ENCODE results near the gene ZNF318.

The ZNF318 gene

DNA sequence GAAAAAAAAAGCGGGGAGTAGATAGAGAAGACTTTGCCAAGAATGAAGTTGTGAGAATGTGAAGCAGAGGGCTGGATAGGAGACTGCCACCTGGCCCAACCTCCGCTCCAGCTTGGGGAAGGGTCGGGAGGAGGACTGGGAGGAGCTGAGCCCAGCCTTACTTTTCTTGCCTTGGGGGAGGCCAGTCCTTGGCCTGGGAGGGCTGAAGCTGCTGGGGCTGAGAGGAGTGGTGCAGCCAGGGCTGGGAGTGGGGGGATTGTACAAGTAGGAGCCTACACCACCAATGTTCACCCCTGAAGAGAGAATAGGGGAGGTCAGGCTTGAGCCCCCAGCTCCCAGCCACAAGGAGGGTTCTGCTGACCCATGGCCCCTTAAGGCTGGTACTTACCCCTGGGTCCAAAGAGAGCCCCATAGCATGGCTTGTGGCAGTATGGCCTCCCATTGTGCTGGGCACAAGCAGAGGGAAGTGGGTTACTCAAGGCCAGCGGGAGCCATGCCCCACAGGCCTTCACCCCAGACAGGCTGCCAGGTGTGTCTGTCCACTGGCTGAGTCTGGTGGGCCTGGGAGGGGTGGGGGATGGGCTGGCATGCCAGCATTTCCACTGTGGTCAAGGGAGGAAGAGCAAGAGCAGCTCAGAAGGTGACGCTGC, 61.9 kb downstream of the ZNF318 start:
- H3K9ac ChIP-seq (ENCODE audit: low read length) = no peak overlapping the region
- no peak for DNase-seq
- no peak overlapping the region for H3K4ac ChIP-seq (ENCODE audit: low read depth in 1 of 2, low read length in 2 of 2)
- H3K9me3 ChIP-seq (ENCODE audit: control insufficient read depth, low read length) = no peaks in the 10 kb centered on the region
- H3K4me3 ChIP-seq (ENCODE audit: insufficient read depth in 1 of 2, low read depth in 1 of 2, low read length in 2 of 2) = no peak overlapping the region
- H3K27ac ChIP-seq (ENCODE audit: low read length, poor library complexity, severe bottlenecking) = no peak overlapping the region
- WGBS = 84% methylated on average over 4 of the region's 5 CpGs
- no peak overlapping the region for H2AFZ ChIP-seq (ENCODE audit: low read depth, low read length)
- peak overlapping the region in 1 of 2 experiments; percentile 40 for H3K23ac ChIP-seq (ENCODE audit: low read length in 2 of 2)
- H2BK5ac ChIP-seq (ENCODE audit: low read depth, low read length, poor library complexity, severe bottlenecking) = no peak overlapping the region
- no peak overlapping the region for H2AK5ac ChIP-seq (ENCODE audit: low read length, severe bottlenecking)
- H3K18ac ChIP-seq (ENCODE audit: low read depth in 1 of 2, low read length in 2 of 2) = no peak overlapping the region
- H4K91ac ChIP-seq (ENCODE audit: low read length) = no peak overlapping the region
- no peaks in the 10 kb centered on the region for H3K36me3 ChIP-seq (ENCODE audit: control insufficient read depth in 1 of 2, insufficient read depth in 2 of 2, low read depth in 1 of 2, low read length in 2 of 2)
- H4K8ac ChIP-seq (ENCODE audit: low read length) = no peak overlapping the region
- H3K14ac ChIP-seq (ENCODE audit: low read length in 2 of 2) = no peak overlapping the region
- peaks cover 8% of the 10 kb centered on the region for H3K4me1 ChIP-seq (ENCODE audit: control insufficient read depth, insufficient read depth, low read depth, low read length)
- no peak overlapping the region for H2BK120ac ChIP-seq (ENCODE audit: low read depth, low read length)
- no peak overlapping the region for H2BK12ac ChIP-seq (ENCODE audit: low read length in 2 of 2)
- H3K4me2 ChIP-seq (ENCODE audit: low read length, poor library complexity, severe bottlenecking) = no peak overlapping the region
- no peaks in the 10 kb centered on the region for H3K79me1 ChIP-seq (replicated peaks; ENCODE audit: low read length, poor library complexity, severe bottlenecking)
- no peak overlapping the region for H2BK15ac ChIP-seq (ENCODE audit: low read depth, poor library complexity, severe bottlenecking)
- H3K27me3 ChIP-seq (ENCODE audit: control insufficient read depth in 1 of 2, insufficient read depth in 1 of 2, low read length in 2 of 2) = peaks cover 38 to 50% of the 10 kb centered on the region in 2 experiments

DNA sequence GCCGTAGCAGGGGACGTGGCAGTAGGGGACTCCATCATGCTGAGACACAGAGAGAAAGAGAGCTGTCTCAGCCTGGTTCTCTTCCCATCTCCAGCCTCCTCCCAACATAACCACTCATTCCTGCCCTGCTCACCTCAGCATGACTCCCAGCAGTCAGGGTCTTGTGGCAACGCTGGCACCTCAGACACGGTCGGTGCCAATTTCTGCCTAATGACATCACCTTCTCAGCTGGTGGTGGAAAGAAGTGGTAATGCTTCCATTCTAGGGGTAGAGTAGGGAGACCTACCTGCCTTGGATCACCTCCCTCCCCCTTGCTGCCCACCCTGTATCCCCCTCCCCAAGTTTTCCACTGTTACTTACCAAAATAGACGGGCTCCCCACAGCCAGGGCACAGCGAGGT, 63.4 kb downstream of the ZNF318 start:
- H2AFZ ChIP-seq (ENCODE audit: low read depth, low read length) = no peak overlapping the region
- H3K4me1 ChIP-seq (ENCODE audit: control insufficient read depth, insufficient read depth, low read depth, low read length) = peaks cover 8% of the 10 kb centered on the region
- no peak overlapping the region for H2BK12ac ChIP-seq (ENCODE audit: low read length in 2 of 2)
- H3K4ac ChIP-seq (ENCODE audit: low read depth in 1 of 2, low read length in 2 of 2) = no peak overlapping the region
- no peaks in the 10 kb centered on the region for H3K36me3 ChIP-seq (ENCODE audit: control insufficient read depth in 1 of 2, insufficient read depth in 2 of 2, low read depth in 1 of 2, low read length in 2 of 2)
- no peak overlapping the region for H2BK5ac ChIP-seq (ENCODE audit: low read depth, low read length, poor library complexity, severe bottlenecking)
- no peak overlapping the region for H3K27ac ChIP-seq (ENCODE audit: low read length, poor library complexity, severe bottlenecking)
- H3K4me2 ChIP-seq (ENCODE audit: low read length, poor library complexity, severe bottlenecking) = no peak overlapping the region
- H3K79me1 ChIP-seq (replicated peaks; ENCODE audit: low read length, poor library complexity, severe bottlenecking) = no peaks in the 10 kb centered on the region
- no peak overlapping the region for H3K9ac ChIP-seq (ENCODE audit: low read length)
- H3K23ac ChIP-seq (ENCODE audit: low read length in 2 of 2) = no peak overlapping the region
- no peak overlapping the region for H3K18ac ChIP-seq (ENCODE audit: low read depth in 1 of 2, low read length in 2 of 2)
- H3K4me3 ChIP-seq (ENCODE audit: insufficient read depth in 1 of 2, low read depth in 1 of 2, low read length in 2 of 2) = no peak overlapping the region
- no peak overlapping the region for H3K14ac ChIP-seq (ENCODE audit: low read length in 2 of 2)
- H4K8ac ChIP-seq (ENCODE audit: low read length) = no peak overlapping the region
- H2AK5ac ChIP-seq (ENCODE audit: low read length, severe bottlenecking) = no peak overlapping the region
- H3K27me3 ChIP-seq (ENCODE audit: control insufficient read depth in 1 of 2, insufficient read depth in 1 of 2, low read length in 2 of 2) = peaks cover 52 to 56% of the 10 kb centered on the region in 2 experiments
- 83% methylated on average over 7 of the region's 7 CpGs for WGBS
- no peaks in the 10 kb centered on the region for H3K9me3 ChIP-seq (ENCODE audit: control insufficient read depth, low read length)
- no peak overlapping the region for H2BK120ac ChIP-seq (ENCODE audit: low read depth, low read length)
- H4K91ac ChIP-seq (ENCODE audit: low read length) = no peak overlapping the region
- no peak for DNase-seq
- no peak overlapping the region for H2BK15ac ChIP-seq (ENCODE audit: low read depth, poor library complexity, severe bottlenecking)

DNA sequence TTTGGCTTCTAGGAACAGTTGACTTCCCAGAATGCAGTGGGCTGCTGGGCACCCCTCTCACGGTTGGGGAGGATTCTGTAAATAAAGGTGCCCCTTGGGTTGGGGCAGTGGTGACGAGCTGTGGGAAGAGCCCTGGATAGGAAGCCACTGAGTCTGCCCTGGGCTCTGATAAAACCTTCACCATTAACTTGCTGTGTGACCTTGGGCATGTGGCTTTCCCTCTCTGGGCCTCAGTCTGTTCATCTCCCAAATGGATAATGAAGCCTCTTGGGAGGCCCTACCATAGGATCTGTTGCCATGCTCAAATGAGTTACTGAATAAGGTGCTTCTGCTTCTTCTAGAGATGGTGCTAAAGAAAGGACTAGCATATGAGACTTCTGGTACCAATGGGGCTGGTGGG, 64.6 kb downstream of the ZNF318 start:
- no peak overlapping the region for H2BK12ac ChIP-seq (ENCODE audit: low read length in 2 of 2)
- H2BK5ac ChIP-seq (ENCODE audit: low read depth, low read length, poor library complexity, severe bottlenecking) = no peak overlapping the region
- WGBS = 73% methylated on average over 2 of the region's 2 CpGs
- H3K27me3 ChIP-seq (ENCODE audit: control insufficient read depth in 1 of 2, insufficient read depth in 1 of 2, low read length in 2 of 2) = peaks cover 61 to 68% of the 10 kb centered on the region in 2 experiments
- H3K9ac ChIP-seq (ENCODE audit: low read length) = no peak overlapping the region
- H3K36me3 ChIP-seq (ENCODE audit: control insufficient read depth in 1 of 2, insufficient read depth in 2 of 2, low read depth in 1 of 2, low read length in 2 of 2) = no peaks in the 10 kb centered on the region
- no peak overlapping the region for H2AFZ ChIP-seq (ENCODE audit: low read depth, low read length)
- DNase-seq = no peak
- H3K14ac ChIP-seq (ENCODE audit: low read length in 2 of 2) = no peak overlapping the region
- no peak overlapping the region for H3K18ac ChIP-seq (ENCODE audit: low read depth in 1 of 2, low read length in 2 of 2)
- H2BK120ac ChIP-seq (ENCODE audit: low read depth, low read length) = no peak overlapping the region
- no peak overlapping the region for H2BK15ac ChIP-seq (ENCODE audit: low read depth, poor library complexity, severe bottlenecking)
- H3K4me2 ChIP-seq (ENCODE audit: low read length, poor library complexity, severe bottlenecking) = no peak overlapping the region
- H3K23ac ChIP-seq (ENCODE audit: low read length in 2 of 2) = no peak overlapping the region
- no peaks in the 10 kb centered on the region for H3K9me3 ChIP-seq (ENCODE audit: control insufficient read depth, low read length)
- H3K4me3 ChIP-seq (ENCODE audit: insufficient read depth in 1 of 2, low read depth in 1 of 2, low read length in 2 of 2) = no peak overlapping the region
- H2AK5ac ChIP-seq (ENCODE audit: low read length, severe bottlenecking) = no peak overlapping the region
- no peak overlapping the region for H3K27ac ChIP-seq (ENCODE audit: low read length, poor library complexity, severe bottlenecking)
- no peak overlapping the region for H4K8ac ChIP-seq (ENCODE audit: low read length)
- no peak overlapping the region for H3K4ac ChIP-seq (ENCODE audit: low read depth in 1 of 2, low read length in 2 of 2)
- no peak overlapping the region for H4K91ac ChIP-seq (ENCODE audit: low read length)
- H3K79me1 ChIP-seq (replicated peaks; ENCODE audit: low read length, poor library complexity, severe bottlenecking) = no peaks in the 10 kb centered on the region
- H3K4me1 ChIP-seq (ENCODE audit: control insufficient read depth, insufficient read depth, low read depth, low read length) = peaks cover 8% of the 10 kb centered on the region

- H3K18ac ChIP-seq (ENCODE audit: low read depth in 1 of 2, low read length in 2 of 2) = no peak overlapping the region
- H2AFZ ChIP-seq (ENCODE audit: low read depth, low read length) = no peak overlapping the region
- WGBS = 66% methylated on average over 3 of the region's 3 CpGs
- no peaks in the 10 kb centered on the region for H3K36me3 ChIP-seq (ENCODE audit: control insufficient read depth in 1 of 2, insufficient read depth in 2 of 2, low read depth in 1 of 2, low read length in 2 of 2)
- H3K4ac ChIP-seq (ENCODE audit: low read depth in 1 of 2, low read length in 2 of 2) = no peak overlapping the region
- H3K27ac ChIP-seq (ENCODE audit: low read length, poor library complexity, severe bottlenecking) = no peak overlapping the region
- no peak overlapping the region for H2BK12ac ChIP-seq (ENCODE audit: low read length in 2 of 2)
- H2BK120ac ChIP-seq (ENCODE audit: low read depth, low read length) = no peak overlapping the region
- no peak overlapping the region for H2BK5ac ChIP-seq (ENCODE audit: low read depth, low read length, poor library complexity, severe bottlenecking)
- peaks cover 8% of the 10 kb centered on the region for H3K4me1 ChIP-seq (ENCODE audit: control insufficient read depth, insufficient read depth, low read depth, low read length)
- H3K4me2 ChIP-seq (ENCODE audit: low read length, poor library complexity, severe bottlenecking) = no peak overlapping the region
- no peak for DNase-seq
- H2AK5ac ChIP-seq (ENCODE audit: low read length, severe bottlenecking) = no peak overlapping the region
- H3K79me1 ChIP-seq (replicated peaks; ENCODE audit: low read length, poor library complexity, severe bottlenecking) = no peaks in the 10 kb centered on the region
- no peaks in the 10 kb centered on the region for H3K9me3 ChIP-seq (ENCODE audit: control insufficient read depth, low read length)
- H3K4me3 ChIP-seq (ENCODE audit: insufficient read depth in 1 of 2, low read depth in 1 of 2, low read length in 2 of 2) = no peak overlapping the region
- peaks cover 65 to 71% of the 10 kb centered on the region in 2 experiments for H3K27me3 ChIP-seq (ENCODE audit: control insufficient read depth in 1 of 2, insufficient read depth in 1 of 2, low read length in 2 of 2)
- H3K23ac ChIP-seq (ENCODE audit: low read length in 2 of 2) = no peak overlapping the region
- no peak overlapping the region for H3K14ac ChIP-seq (ENCODE audit: low read length in 2 of 2)
- no peak overlapping the region for H2BK15ac ChIP-seq (ENCODE audit: low read depth, poor library complexity, severe bottlenecking)
- no peak overlapping the region for H4K91ac ChIP-seq (ENCODE audit: low read length)
- no peak overlapping the region for H4K8ac ChIP-seq (ENCODE audit: low read length)
- no peak overlapping the region for H3K9ac ChIP-seq (ENCODE audit: low read length)
Measured at GRCh38 chr6:43304361-43304760, 65.1 kb downstream of the ZNF318 start.

Measured in mesenchymal stem cell (in vitro differentiated cells and primary cell).